KMS-11 (cell line): ENCODE data around the gene SPRED3.
A peak's percentile ranks its signal among the peaks of the same experiment; 100 is the strongest.

Source experiments
- H2AFZ ChIP-seq: fragments of 200-600 bp; sonication (generic); 2 replicates; pipeline ENCODE4 v1.6.1; 2016; ENCODE audit warnings: antibody characterized with exemption, mixed run types, low read depth
- H3K27ac ChIP-seq: fragments of 200-600 bp; sonication (generic); 2 replicates; pipeline ENCODE4 v1.6.1; 2016; ENCODE audit warnings: mild to moderate bottlenecking, mixed run types
- H3K27me3 ChIP-seq: fragments of 200-600 bp; sonication (generic); 2 replicates; pipeline ENCODE4 v1.6.1; 2017; ENCODE audit warnings: mild to moderate bottlenecking, low read depth, mixed run types, moderate library complexity; ENCODE audit not compliant: insufficient read depth
- H3K36me3 ChIP-seq: fragments of 200-600 bp; sonication (generic); 2 replicates; pipeline ENCODE4 v1.6.1; 2017; ENCODE audit warnings: mild to moderate bottlenecking, mixed run types; ENCODE audit not compliant: insufficient read depth
- H3K4me1 ChIP-seq: fragments of 200-600 bp; sonication (generic); 2 replicates; pipeline ENCODE4 v1.6.1; 2016; ENCODE audit warnings: mild to moderate bottlenecking, low read depth, mixed run types; ENCODE audit not compliant: poor library complexity, severe bottlenecking
- H3K4me2 ChIP-seq: fragments of 200-600 bp; sonication (generic); 2 replicates; pipeline ENCODE4 v1.7.0; 2016; ENCODE audit warnings: mild to moderate bottlenecking, mixed run types
- H3K4me3 ChIP-seq: fragments of 200-600 bp; sonication (generic); IDR thresholded peaks from 2 replicates; pipeline ENCODE4 v1.6.1; 2017; ENCODE audit warnings: low read depth, low read length, mixed read lengths; ENCODE audit not compliant: insufficient read depth
- H3K79me2 ChIP-seq: fragments of 200-600 bp; sonication (generic); 2 replicates; pipeline ENCODE4 v1.6.1; 2016; ENCODE audit warnings: low read depth, mixed run types; ENCODE audit not compliant: insufficient read depth
- H3K9ac ChIP-seq: fragments of 200-600 bp; sonication (generic); 2 replicates; pipeline ENCODE4 v1.6.1; 2016; ENCODE audit warnings: mild to moderate bottlenecking, mixed run types
- H4K20me1 ChIP-seq: fragments of 200-600 bp; sonication (generic); 2 replicates; pipeline ENCODE4 v1.6.1; 2016; ENCODE audit warnings: mild to moderate bottlenecking, mixed run types; ENCODE audit not compliant: insufficient read depth
- CTCF ChIP-seq: fragments of 200-600 bp; sonication (generic); conservative IDR thresholded peaks from 2 replicates; pipeline ENCODE4 v1.6.1; 2017; ENCODE audit warnings: low read depth, mild to moderate bottlenecking, antibody characterized with exemption, low read length, moderate library complexity, mixed read lengths

Gene SPRED3

GRCh38 chr19:38384209-38385027, 4.1 kb upstream of the SPRED3 start:
- no peak for TF ChIP-seq CTCF

GRCh38 chr19:38385057-38385803, 3.3 kb upstream of the SPRED3 start:
- Histone ChIP-seq H3K9ac (no peak overlapping the region), H2AFZ (no peak overlapping the region), H3K4me1 (peaks cover 11% of the 10 kb centered on the region), H3K4me3 (no peak overlapping the region), H3K4me2 (no peak overlapping the region), H3K27ac (no peak overlapping the region), H3K79me2 (no peaks in the 10 kb centered on the region), H4K20me1 (no peaks in the 10 kb centered on the region), H3K36me3 (peaks cover 3% of the 10 kb centered on the region; the same call in 1 of the 2 replicates), H3K27me3 (peaks cover 15% of the 10 kb centered on the region)
- no peak for TF ChIP-seq CTCF

More at GRCh38 chr19:38384209-38385027, 4.1 kb upstream of the SPRED3 start:
- Histone ChIP-seq H3K79me2 (no peaks in the 10 kb centered on the region), H3K4me1 (peaks cover 11% of the 10 kb centered on the region), H3K27me3 (peaks cover 11% of the 10 kb centered on the region), H3K4me3 (no peak overlapping the region), H4K20me1 (no peaks in the 10 kb centered on the region), H3K4me2 (no peak overlapping the region), H3K27ac (no peak overlapping the region), H3K36me3 (peaks cover 3% of the 10 kb centered on the region; the same call in 1 of the 2 replicates), H3K9ac (no peak overlapping the region), H2AFZ (no peak overlapping the region)

- H3K36me3 ChIP-seq: peaks cover 3% of the 10 kb centered on the region; the same call in 1 of the 2 replicates
- no peaks in the 10 kb centered on the region for H4K20me1 ChIP-seq
- no peak overlapping the region for H2AFZ ChIP-seq
- no peak overlapping the region for H3K27ac ChIP-seq
- H3K4me1 ChIP-seq: peaks cover 11% of the 10 kb centered on the region
- H3K4me3 ChIP-seq: no peak overlapping the region
- H3K9ac ChIP-seq: no peak overlapping the region
- H3K4me2 ChIP-seq: no peak overlapping the region
- H3K79me2 ChIP-seq: no peaks in the 10 kb centered on the region
- H3K27me3 ChIP-seq: peaks cover 21% of the 10 kb centered on the region
- TF ChIP-seq CTCF: no peak
These were observed 2.7 kb upstream of the SPRED3 start for GRCh38 chr19:38385804-38386257.

- no peak overlapping the region for H3K4me3 ChIP-seq
- TF ChIP-seq CTCF: no peak
- H3K27ac ChIP-seq: no peak overlapping the region
- peak overlapping the region; percentile 89; the same call in 1 of the 2 replicates for H3K4me2 ChIP-seq
- no peaks in the 10 kb centered on the region for H3K79me2 ChIP-seq
- no peak overlapping the region for H2AFZ ChIP-seq
- peaks cover 11% of the 10 kb centered on the region for H3K4me1 ChIP-seq
- peaks cover 3% of the 10 kb centered on the region; the same call in 1 of the 2 replicates for H3K36me3 ChIP-seq
- no peak overlapping the region for H3K9ac ChIP-seq
- no peaks in the 10 kb centered on the region for H4K20me1 ChIP-seq
- peaks cover 27% of the 10 kb centered on the region for H3K27me3 ChIP-seq
These were observed 2.1 kb upstream of the SPRED3 start for GRCh38 chr19:38386300-38386970.
